ENCODE data around the gene IDI1.
"Not testable (repeated sequence)": the region's sequence is repeated elsewhere in the genome, so short reads cannot be mapped to it uniquely, and the experiment has no call there.

Gene IDI1

DNA sequence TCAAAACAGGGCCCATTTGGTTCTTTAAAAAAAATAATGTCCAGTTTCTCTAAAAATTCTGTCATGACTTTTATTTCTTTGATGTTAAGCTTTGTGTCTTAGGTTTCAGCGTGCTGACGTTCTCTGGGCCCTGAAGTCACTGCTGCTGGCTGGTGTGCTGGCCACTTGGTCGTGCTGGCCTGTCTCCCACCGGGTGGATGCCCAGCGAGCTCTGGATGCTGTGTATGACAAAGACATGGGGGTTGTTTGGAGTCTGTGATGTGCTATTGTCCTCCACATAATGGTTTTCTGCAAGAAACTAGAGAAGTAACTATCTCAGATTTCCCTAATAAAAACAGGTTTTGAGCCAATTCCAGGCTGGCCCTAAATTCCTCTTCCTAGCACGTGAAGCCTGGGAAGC is 13.7 kb downstream of the IDI1 start:
- Mint-ChIP-seq H3K36me3 (peaks cover 3% of the 10 kb centered on the region), H3K4me3 (no peak overlapping the region), H3K4me1 (peaks cover 8% of the 10 kb centered on the region), H3K9me3 (no peaks in the 10 kb centered on the region), H3K27ac (no peak overlapping the region), H3K27me3 (no peaks in the 10 kb centered on the region)
- ATAC-seq (ENCODE audit: low read depth): no peak
- DNase-seq (ENCODE audit: low spot score in 2 of 2): no peak

GRCh38 chr10:1034758-1035157 is 14.2 kb downstream of the IDI1 start:
- Mint-ChIP-seq H3K4me1 (peaks cover 8% of the 10 kb centered on the region), H3K27ac (no peak overlapping the region), H3K27me3 (no peaks in the 10 kb centered on the region), H3K36me3 (peaks cover 3% of the 10 kb centered on the region), H3K4me3 (no peak overlapping the region), H3K9me3 (no peaks in the 10 kb centered on the region)
- ATAC-seq (ENCODE audit: low read depth) (no peak), DNase-seq (ENCODE audit: low spot score in 2 of 2) (no peak)

- no peak for ATAC-seq (ENCODE audit: low read depth)
- H3K27ac Mint-ChIP-seq: no peak overlapping the region
- peaks cover 8% of the 10 kb centered on the region for H3K4me1 Mint-ChIP-seq
- no peaks in the 10 kb centered on the region for H3K9me3 Mint-ChIP-seq
- no peak overlapping the region for H3K4me3 Mint-ChIP-seq
- H3K27me3 Mint-ChIP-seq: no peaks in the 10 kb centered on the region
- DNase-seq (ENCODE audit: low spot score in 2 of 2): no peak
- peaks cover 3% of the 10 kb centered on the region for H3K36me3 Mint-ChIP-seq
Measured at GRCh38 chr10:1033601-1034000, 15.3 kb downstream of the IDI1 start.

- no peak overlapping the region for H3K27ac Mint-ChIP-seq
- ATAC-seq (ENCODE audit: low read depth) (no peak), DNase-seq (ENCODE audit: low spot score in 2 of 2) (no peak)
- H3K4me3 Mint-ChIP-seq: no peak overlapping the region
- H3K27me3 Mint-ChIP-seq: no peaks in the 10 kb centered on the region
- no peaks in the 10 kb centered on the region for H3K9me3 Mint-ChIP-seq
- H3K36me3 Mint-ChIP-seq: peaks cover 2% of the 10 kb centered on the region
- no peaks in the 10 kb centered on the region for H3K4me1 Mint-ChIP-seq
Measured at GRCh38 chr10:1029838-1030237, 19.1 kb downstream of the IDI1 start.

DNA sequence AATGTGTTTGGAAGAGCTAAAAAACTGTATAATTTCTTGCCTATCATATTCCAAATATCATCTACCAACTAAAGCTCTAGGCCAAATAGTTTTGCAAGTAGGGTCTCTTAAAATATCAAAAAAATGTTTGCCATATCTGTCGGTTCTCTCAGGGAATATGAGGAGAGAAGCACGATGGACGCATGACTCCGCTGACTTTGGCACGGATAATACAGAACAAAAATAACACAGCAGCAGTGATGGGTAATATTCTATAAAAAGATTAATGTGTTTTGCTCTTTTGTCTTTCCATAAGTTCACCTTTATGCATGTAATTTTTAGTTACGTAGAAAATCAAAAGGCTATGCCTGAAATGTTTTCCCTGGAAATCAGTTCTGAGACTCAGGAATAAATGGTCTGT is 22.3 kb downstream of the IDI1 start:
- no peak overlapping the region for H3K27ac Mint-ChIP-seq
- peaks cover 2% of the 10 kb centered on the region for H3K36me3 Mint-ChIP-seq
- no peaks in the 10 kb centered on the region for H3K9me3 Mint-ChIP-seq
- no peak overlapping the region for H3K4me3 Mint-ChIP-seq
- no peak for ATAC-seq (ENCODE audit: low read depth)
- no peak for DNase-seq (ENCODE audit: low spot score in 2 of 2)
- H3K27me3 Mint-ChIP-seq: no peaks in the 10 kb centered on the region
- H3K4me1 Mint-ChIP-seq: no peaks in the 10 kb centered on the region

DNA sequence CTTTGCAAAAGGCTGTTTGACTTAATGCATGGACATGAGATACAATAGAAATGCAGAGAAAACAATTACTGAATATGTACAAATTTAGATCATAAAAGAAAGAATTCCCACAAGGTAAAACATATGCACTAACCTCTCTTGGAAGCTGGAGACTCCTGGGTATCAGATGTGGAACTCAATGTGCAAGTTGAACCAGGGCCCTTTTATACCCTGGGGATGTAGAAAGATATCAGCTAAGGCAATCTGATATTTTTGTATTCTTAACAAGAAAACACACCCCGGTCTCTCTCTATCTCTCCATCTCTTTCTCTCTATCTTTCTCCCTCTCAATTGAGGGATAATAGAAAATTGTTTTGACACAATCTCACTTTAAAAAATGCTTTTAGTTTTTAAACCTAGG is 23.2 kb downstream of the IDI1 start, which contains the start of gene IDI2:
Gene IDI2, minus strand, starts transcription at position 177 of the 400 bp plus-strand sequence. CDS start 1,136 bp downstream, outside the sequence.
- Mint-ChIP-seq H3K36me3 (peaks cover 2% of the 10 kb centered on the region), H3K27me3 (no peaks in the 10 kb centered on the region), H3K4me1 (no peaks in the 10 kb centered on the region), H3K4me3 (no peak within 1 kb of the TSS), H3K9me3 (no peaks in the 10 kb centered on the region), H3K27ac (no peak within 1 kb of the TSS)
- no peak for DNase-seq (ENCODE audit: low spot score in 2 of 2)
- no peak for ATAC-seq (ENCODE audit: low read depth)

- no peaks in the 10 kb centered on the region for H3K9me3 Mint-ChIP-seq
- ATAC-seq (ENCODE audit: low read depth): no peak
- H3K27ac Mint-ChIP-seq: no peak overlapping the region
- DNase-seq (ENCODE audit: low spot score in 2 of 2): no peak
- H3K27me3 Mint-ChIP-seq: no peaks in the 10 kb centered on the region
- no peaks in the 10 kb centered on the region for H3K4me1 Mint-ChIP-seq
- no peak overlapping the region for H3K4me3 Mint-ChIP-seq
- peaks cover 4% of the 10 kb centered on the region for H3K36me3 Mint-ChIP-seq
Measured at GRCh38 chr10:1024103-1024502, 24.8 kb downstream of the IDI1 start.

DNA sequence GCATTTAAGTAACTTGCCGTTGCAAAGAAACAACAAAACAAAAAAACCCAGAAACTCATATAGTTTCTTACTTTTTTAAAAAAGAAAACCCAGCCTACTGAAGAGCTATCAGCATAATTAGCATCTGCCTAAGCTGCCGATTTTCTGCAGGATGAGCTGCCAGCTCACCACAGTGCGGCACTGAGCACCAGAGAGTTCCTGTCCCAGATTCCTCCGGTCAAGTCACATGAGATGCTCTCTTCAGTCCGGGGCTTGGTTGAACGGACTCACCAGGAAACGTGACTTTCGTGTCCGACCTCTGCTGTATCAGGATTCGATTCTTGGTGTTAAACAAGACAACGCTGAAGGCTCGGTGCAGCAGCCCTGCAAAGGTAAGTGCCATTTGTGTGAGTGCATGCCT is 26.5 kb downstream of the IDI1 start:
- Mint-ChIP-seq H3K27ac (no peak overlapping the region), H3K4me3 (no peak overlapping the region), H3K9me3 (no peaks in the 10 kb centered on the region), H3K36me3 (peaks cover 8% of the 10 kb centered on the region), H3K27me3 (no peaks in the 10 kb centered on the region), H3K4me1 (no peaks in the 10 kb centered on the region)
- ATAC-seq (ENCODE audit: low read depth) (no peak), DNase-seq (ENCODE audit: low spot score in 2 of 2) (no peak)

- peaks cover 16% of the 10 kb centered on the region for H3K36me3 Mint-ChIP-seq
- ATAC-seq (ENCODE audit: low read depth) (no peak), DNase-seq (ENCODE audit: low spot score in 2 of 2) (no peak)
- H3K9me3 Mint-ChIP-seq: no peaks in the 10 kb centered on the region
- no peaks in the 10 kb centered on the region for H3K4me1 Mint-ChIP-seq
- no peak overlapping the region for H3K4me3 Mint-ChIP-seq
- no peaks in the 10 kb centered on the region for H3K27me3 Mint-ChIP-seq
- H3K27ac Mint-ChIP-seq: no peak overlapping the region
Measured at GRCh38 chr10:1020958-1021357, 28.0 kb downstream of the IDI1 start.

GRCh38 chr10:1020460-1020859 is 28.5 kb downstream of the IDI1 start:
- no peak for ATAC-seq (ENCODE audit: low read depth)
- DNase-seq (ENCODE audit: low spot score in 2 of 2): no peak
- Mint-ChIP-seq H3K36me3 (peaks cover 19% of the 10 kb centered on the region), H3K9me3 (no peaks in the 10 kb centered on the region), H3K4me3 (no peak overlapping the region), H3K4me1 (no peaks in the 10 kb centered on the region), H3K27ac (no peak overlapping the region), H3K27me3 (no peaks in the 10 kb centered on the region)

GRCh38 chr10:1019362-1019761 is 29.6 kb downstream of the IDI1 start:
- H3K27ac Mint-ChIP-seq: no peak overlapping the region
- DNase-seq (ENCODE audit: low spot score in 2 of 2) (no peak), ATAC-seq (ENCODE audit: low read depth) (no peak)
- no peaks in the 10 kb centered on the region for H3K9me3 Mint-ChIP-seq
- peaks cover 20% of the 10 kb centered on the region for H3K36me3 Mint-ChIP-seq
- H3K27me3 Mint-ChIP-seq: no peaks in the 10 kb centered on the region
- H3K4me1 Mint-ChIP-seq: no peaks in the 10 kb centered on the region
- no peak overlapping the region for H3K4me3 Mint-ChIP-seq

- Mint-ChIP-seq H3K27me3 (no peaks in the 10 kb centered on the region), H3K27ac (no peak overlapping the region), H3K4me3 (no peak overlapping the region), H3K36me3 (peaks cover 46% of the 10 kb centered on the region), H3K9me3 (no peaks in the 10 kb centered on the region), H3K4me1 (no peaks in the 10 kb centered on the region)
- DNase-seq (ENCODE audit: low spot score in 2 of 2) (no peak), ATAC-seq (ENCODE audit: low read depth) (no peak)
Measured at GRCh38 chr10:1015688-1016087, 33.2 kb downstream of the IDI1 start.

GRCh38 chr10:1011696-1012095 is 37.2 kb downstream of the IDI1 start:
- Mint-ChIP-seq H3K27me3 (no peaks in the 10 kb centered on the region), H3K9me3 (no peaks in the 10 kb centered on the region), H3K36me3 (peaks cover 53% of the 10 kb centered on the region), H3K27ac (peak overlapping the region; percentile 35), H3K4me1 (peaks cover 2% of the 10 kb centered on the region), H3K4me3 (no peak overlapping the region)
- no peak for ATAC-seq (ENCODE audit: low read depth)
- no peak for DNase-seq (ENCODE audit: low spot score in 2 of 2)

- ATAC-seq (ENCODE audit: low read depth): no peak
- no peak for DNase-seq (ENCODE audit: low spot score in 2 of 2)
- no peaks in the 10 kb centered on the region for H3K27me3 Mint-ChIP-seq
- no peak overlapping the region for H3K4me3 Mint-ChIP-seq
- H3K27ac Mint-ChIP-seq: peak overlapping the region; percentile 15
- no peaks in the 10 kb centered on the region for H3K9me3 Mint-ChIP-seq
- peaks cover 54% of the 10 kb centered on the region for H3K36me3 Mint-ChIP-seq
- peaks cover 2% of the 10 kb centered on the region for H3K4me1 Mint-ChIP-seq
Measured at GRCh38 chr10:1010703-1011102, 38.2 kb downstream of the IDI1 start.

GRCh38 chr10:1009947-1010346 is 39.0 kb downstream of the IDI1 start:
- H3K36me3 Mint-ChIP-seq: peaks cover 57% of the 10 kb centered on the region
- not testable (repeated sequence) for H3K4me3 Mint-ChIP-seq; ATAC-seq (ENCODE audit: low read depth); H3K27ac Mint-ChIP-seq; DNase-seq (ENCODE audit: low spot score in 2 of 2); H3K4me1 Mint-ChIP-seq; H3K27me3 Mint-ChIP-seq; H3K9me3 Mint-ChIP-seq

All from memory B cell (primary cell).